Astrocyte of the cerebellum (primary cell): ENCODE measurements around the gene ATP11C.

Experiments used
- DNase-seq: peaks from one replicate; pipeline ENCODE4 v3.0.0-alpha.2; 2011; ENCODE audit warnings: low read depth
- H3K4me3 ChIP-seq: 2 replicates; pipeline ENCODE4 v1.5.1; 2011; ENCODE audit warnings: mild to moderate bottlenecking, low read depth, low read length, moderate library complexity
- CTCF ChIP-seq: IDR thresholded peaks from 2 replicates; pipeline ENCODE4 v1.5.1; 2012; ENCODE audit warnings: low read length, low read depth, moderate library complexity, mild to moderate bottlenecking; ENCODE audit errors: missing control alignments
- in situ Hi-C: cut with HindIII; loops from 2 replicates; pipeline ENCODE4 v1.10.0; 2017; ENCODE audit warnings: low sequenced_read_pairs

ATP11C gene

GRCh38 chrX:139736151-139736550 is 196.7 kb downstream of the ATP11C start:
- H3K4me3 ChIP-seq, result no peak overlapping the region
- TF ChIP-seq CTCF, result no peak
- no peak for DNase-seq
- in situ Hi-C loops, result no loop called here

- DNase-seq, result no peak
- no peak for TF ChIP-seq CTCF
- in situ Hi-C loops, result no loop called here
- no peak overlapping the region for H3K4me3 ChIP-seq
Observed at GRCh38 chrX:139734996-139735395, 197.9 kb downstream of the ATP11C start.

GRCh38 chrX:139725720-139726119 is 207.1 kb downstream of the ATP11C start:
- in situ Hi-C loops, result no loop called here
- no peak overlapping the region for H3K4me3 ChIP-seq
- no peak for TF ChIP-seq CTCF
- DNase-seq, result no peak

- H3K4me3 ChIP-seq, result no peak overlapping the region
- TF ChIP-seq CTCF, result no peak
- in situ Hi-C loops, result no loop called here
- no peak for DNase-seq
Observed at GRCh38 chrX:139724626-139725025, 208.2 kb downstream of the ATP11C start.

GRCh38 chrX:139720979-139721378 is 211.9 kb downstream of the ATP11C start:
- no peak for TF ChIP-seq CTCF
- in situ Hi-C loops, result no loop called here
- H3K4me3 ChIP-seq, result no peak overlapping the region
- DNase-seq, result no peak

GRCh38 chrX:139720136-139720535 is 212.7 kb downstream of the ATP11C start:
- DNase-seq, result no peak
- in situ Hi-C loops, result no loop called here
- H3K4me3 ChIP-seq, result no peak overlapping the region
- TF ChIP-seq CTCF, result no peak

- no peak for DNase-seq
- in situ Hi-C loops, result no loop called here
- no peak for TF ChIP-seq CTCF
- H3K4me3 ChIP-seq, result no peak within 1 kb of the TSS
Observed at GRCh38 chrX:139708067-139708466, 224.8 kb downstream of the ATP11C start, which contains the start of gene MCF2. Gene MCF2, minus strand, starts transcription at chrX:139708167. Its CDS starts 56,423 bp downstream, at chrX:139651744.
